ENCODE data around the gene KIF20A. TPM values are rescaled to one million over a fixed set of nuclear protein-coding genes. Genes with fewer than 3 reads are reported as not detected.

The KIF20A gene
- total and polyA plus RNA-seq, 2 donors (not counting 1 experiment from before 2014, with no cell fraction given) = 0.13 to 0.47 TPM

DNA sequence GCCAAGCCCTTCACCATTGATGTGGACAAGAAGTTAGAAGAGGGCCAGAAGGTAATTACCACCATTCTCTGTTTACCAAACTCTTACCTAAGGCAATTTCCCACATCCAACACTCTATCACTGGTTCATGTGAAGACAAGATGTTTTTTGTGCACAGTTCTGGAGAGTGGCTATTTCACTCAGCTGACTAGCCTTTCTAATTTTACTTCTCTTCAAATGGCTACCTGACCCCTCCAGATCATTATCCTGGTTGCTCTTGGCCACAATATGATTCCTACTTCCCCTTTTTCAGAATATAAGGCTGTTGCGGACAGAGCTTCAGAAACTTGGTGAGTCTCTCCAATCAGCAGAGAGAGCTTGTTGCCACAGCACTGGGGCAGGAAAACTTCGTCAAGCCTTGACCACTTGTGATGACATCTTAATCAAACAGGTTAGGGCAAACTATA is 7.1 kb downstream of the KIF20A start:
- ATAC-seq (ENCODE audit: low read depth) = no peak
- Mint-ChIP-seq H3K9me3 (ENCODE audit: insufficient read depth) (no peaks in the 10 kb centered on the region), H3K4me3 (no peak overlapping the region), H3K4me1 (no peaks in the 10 kb centered on the region), H3K27me3 (no peaks in the 10 kb centered on the region), H3K27ac (no peak overlapping the region)
- ChIA-PET CTCF (interaction anchor here (0.5 to 1.1 kb wide), 3 partner anchors 9 to 52 kb away, joined by 3 read pairs; no protein-coding TSS in a partner anchor), POLR2A (no interaction called here)
- no peaks in the 10 kb centered on the region for H4K20me1 ChIP-seq (ENCODE audit: control insufficient read depth, insufficient read depth, low read length, poor library complexity, severe bottlenecking)
- no peak for TF ChIP-seq EZH2 (IDR thresholded peaks at IDR 0.05; ENCODE audit: borderline replicate concordance, insufficient read depth, low read depth, low read length, poor library complexity, severe bottlenecking)
- TF ChIP-seq, protein P1, sequence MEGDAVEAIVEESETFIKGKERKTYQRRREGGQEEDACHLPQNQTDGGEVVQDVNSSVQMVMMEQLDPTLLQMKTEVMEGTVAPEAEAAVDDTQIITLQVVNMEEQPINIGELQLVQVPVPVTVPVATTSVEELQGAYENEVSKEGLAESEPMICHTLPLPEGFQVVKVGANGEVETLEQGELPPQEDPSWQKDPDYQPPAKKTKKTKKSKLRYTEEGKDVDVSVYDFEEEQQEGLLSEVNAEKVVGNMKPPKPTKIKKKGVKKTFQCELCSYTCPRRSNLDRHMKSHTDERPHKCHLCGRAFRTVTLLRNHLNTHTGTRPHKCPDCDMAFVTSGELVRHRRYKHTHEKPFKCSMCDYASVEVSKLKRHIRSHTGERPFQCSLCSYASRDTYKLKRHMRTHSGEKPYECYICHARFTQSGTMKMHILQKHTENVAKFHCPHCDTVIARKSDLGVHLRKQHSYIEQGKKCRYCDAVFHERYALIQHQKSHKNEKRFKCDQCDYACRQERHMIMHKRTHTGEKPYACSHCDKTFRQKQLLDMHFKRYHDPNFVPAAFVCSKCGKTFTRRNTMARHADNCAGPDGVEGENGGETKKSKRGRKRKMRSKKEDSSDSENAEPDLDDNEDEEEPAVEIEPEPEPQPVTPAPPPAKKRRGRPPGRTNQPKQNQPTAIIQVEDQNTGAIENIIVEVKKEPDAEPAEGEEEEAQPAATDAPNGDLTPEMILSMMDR (IDR thresholded peaks at IDR 0.05) = no peak
- no peaks in the 10 kb centered on the region for H3K4me1 ChIP-seq (ENCODE audit: control insufficient read depth in 2 of 2, insufficient read depth in 2 of 2, low read length in 2 of 2)
- no peaks in the 10 kb centered on the region for H3K9me3 ChIP-seq (ENCODE audit: control extremely low read depth in 1 of 3, control insufficient read depth in 2 of 3, insufficient read depth in 1 of 3, low read length in 2 of 3)
- no peaks in the 10 kb centered on the region for H3K79me2 ChIP-seq (ENCODE audit: control insufficient read depth, insufficient read depth, low read length)
- H3K27me3 ChIP-seq (replicated peaks in 1 of 4; ENCODE audit: control extremely low read depth in 1 of 4, control insufficient read depth in 3 of 4, insufficient read depth in 4 of 4, low read length in 3 of 4) = no peaks in the 10 kb centered on the region
- no peak overlapping the region for H3K4me2 ChIP-seq (replicated peaks; ENCODE audit: low read depth, low read length, poor library complexity, severe bottlenecking)
- no peak overlapping the region for H2AFZ ChIP-seq (ENCODE audit: insufficient read depth, low read depth, low read length, poor library complexity, severe bottlenecking)
- WGBS (ENCODE audit: insufficient coverage) = 89% methylated on average over 1 of the region's 2 CpGs
- peaks cover 0 to 47% of the 10 kb centered on the region in 2 experiments for H3K36me3 ChIP-seq (replicated peaks in 1 of 2; ENCODE audit: control extremely low read depth in 1 of 2, control insufficient read depth in 1 of 2, extremely low read depth in 1 of 2, insufficient read depth in 2 of 2, low read length in 1 of 2)
- intact Hi-C loops (cut with micrococcal nuclease) = no loop called here
- H3K4me3 ChIP-seq (ENCODE audit: control extremely low read depth in 1 of 5, extremely low read depth in 1 of 5, insufficient read depth in 1 of 5, low read depth in 2 of 5, low read length in 4 of 5) = no peak overlapping the region
- no peak overlapping the region for H3K27ac ChIP-seq (ENCODE audit: low read length in 2 of 2)
- DNase-seq = no peak
- H3K9ac ChIP-seq (ENCODE audit: low read length) = no peak overlapping the region

- Mint-ChIP-seq H3K4me3 (no peak overlapping the region), H3K27ac (no peak overlapping the region), H3K9me3 (ENCODE audit: insufficient read depth) (no peaks in the 10 kb centered on the region), H3K27me3 (no peaks in the 10 kb centered on the region), H3K4me1 (no peaks in the 10 kb centered on the region)
- Histone ChIP-seq H3K27ac (ENCODE audit: low read length in 2 of 2) (no peak overlapping the region), H3K9ac (ENCODE audit: low read length) (no peak overlapping the region), H3K79me2 (ENCODE audit: control insufficient read depth, insufficient read depth, low read length) (no peaks in the 10 kb centered on the region), H4K20me1 (ENCODE audit: control insufficient read depth, insufficient read depth, low read length, poor library complexity, severe bottlenecking) (no peaks in the 10 kb centered on the region), H3K4me3 (ENCODE audit: control extremely low read depth in 1 of 5, extremely low read depth in 1 of 5, insufficient read depth in 1 of 5, low read depth in 2 of 5, low read length in 4 of 5) (no peak overlapping the region), H3K27me3 (replicated peaks in 1 of 4; ENCODE audit: control extremely low read depth in 1 of 4, control insufficient read depth in 3 of 4, insufficient read depth in 4 of 4, low read length in 3 of 4) (no peaks in the 10 kb centered on the region), H3K36me3 (replicated peaks in 1 of 2; ENCODE audit: control extremely low read depth in 1 of 2, control insufficient read depth in 1 of 2, extremely low read depth in 1 of 2, insufficient read depth in 2 of 2, low read length in 1 of 2) (peaks cover 0 to 66% of the 10 kb centered on the region in 2 experiments), H3K9me3 (ENCODE audit: control extremely low read depth in 1 of 3, control insufficient read depth in 2 of 3, insufficient read depth in 1 of 3, low read length in 2 of 3) (no peaks in the 10 kb centered on the region), H3K4me1 (ENCODE audit: control insufficient read depth in 2 of 2, insufficient read depth in 2 of 2, low read length in 2 of 2) (no peaks in the 10 kb centered on the region), H2AFZ (ENCODE audit: insufficient read depth, low read depth, low read length, poor library complexity, severe bottlenecking) (no peak overlapping the region), H3K4me2 (replicated peaks; ENCODE audit: low read depth, low read length, poor library complexity, severe bottlenecking) (no peak overlapping the region)
- intact Hi-C loops (cut with micrococcal nuclease) = no loop called here
- DNase-seq = no peak
- no peak for ATAC-seq (ENCODE audit: low read depth)
- 95% methylated on average over 3 of the region's 3 CpGs for WGBS (ENCODE audit: insufficient coverage)
- ChIA-PET POLR2A (interaction anchor here (0.7 kb wide), 1 partner anchor 165 kb away, joined by 3 read pairs; no protein-coding TSS in a partner anchor), CTCF (interaction anchor here (0.8 to 2.5 kb wide), 4 partner anchors 17 to 410 kb away, joined by 3 to 7 read pairs (median 3); partner anchors contain the start of gene KDM3B)
- TF ChIP-seq, protein P1 (IDR thresholded peaks at IDR 0.05) = no peak
- TF ChIP-seq EZH2 (IDR thresholded peaks at IDR 0.05; ENCODE audit: borderline replicate concordance, insufficient read depth, low read depth, low read length, poor library complexity, severe bottlenecking) = no peak
These were observed 9.7 kb downstream of the KIF20A start for GRCh38 chr5:138188626-138189025.

Measured in B cell (primary cell).